Thoracic aorta (tissue), 2 donors: ENCODE measurements around the gene BRPF3. TPM values are rescaled to one million over a fixed set of nuclear protein-coding genes. Genes with fewer than 3 reads are reported as not detected.
"Not testable (repeated sequence)": the region's sequence is repeated elsewhere in the genome, so short reads cannot be mapped to it uniquely, and the experiment has no call there.

Source experiments
- ATAC-seq: fragments of 150-250 bp; one replicate; pipeline ENCODE4 v1.8.0; 2017; ENCODE audit warnings: low read depth; ENCODE audit not compliant: insufficient number of reproducible peaks, low FRiP score
- DNase-seq: peaks from one replicate; pipeline ENCODE4 v3.0.0-alpha.2; 2020; ENCODE audit warnings: low spot score
- H3K27ac ChIP-seq, 2 donors: fragments of 200-600 bp; sonication (generic); 1 replicate in 1 of 2; 2 replicates in 1 of 2; pipeline ENCODE4 v1.5.1; 2016; ENCODE audit warnings: mild to moderate bottlenecking in 2 of 2, moderate library complexity in 2 of 2
- H3K27me3 ChIP-seq: fragments of 200-600 bp; sonication (generic); replicated peaks from 2 replicates; pipeline ENCODE4 v1.6.0; 2016; ENCODE audit warnings: mild to moderate bottlenecking; ENCODE audit not compliant: insufficient read depth
- H3K36me3 ChIP-seq: fragments of 200-600 bp; sonication (generic); one replicate; pipeline ENCODE4 v1.5.1; 2016
- H3K4me1 ChIP-seq, 2 donors: fragments of 200-600 bp; sonication (generic); 1 replicate in 1 of 2; 2 replicates in 1 of 2; pipeline versions ENCODE4 v1.5.1 to v1.6.0; 2016; ENCODE audit warnings: low read depth in 2 of 2, mild to moderate bottlenecking in 1 of 2; ENCODE audit not compliant: control insufficient read depth in 1 of 2
- H3K4me3 ChIP-seq: fragments of 200-600 bp; sonication (generic); 2 replicates; pipeline ENCODE4 v1.5.1; 2016; ENCODE audit warnings: mild to moderate bottlenecking
- H3K9me3 ChIP-seq: fragments of 200-600 bp; sonication (generic); 2 replicates; pipeline ENCODE4 v1.5.1; 2016
- CTCF ChIP-seq: fragments of 200-600 bp; sonication (generic); IDR thresholded peaks from one replicate; pipeline ENCODE4 v1.5.1; 2019; ENCODE audit warnings: antibody characterized with exemption
- total RNA-seq, 2 donors: library from RNA; depleted of rRNA; stranded (reverse); fragments of >200 nt; gene quantifications; one replicate each; pipeline versions ENCODE4 v1.1.0 to v1.2.3, GENCODE V29; 2016

The BRPF3 gene
- total RNA-seq, 2 donors from 2014 or later = 23.2 to 29.2 TPM

- H3K4me1 ChIP-seq = no peaks in the 10 kb centered on the region
- no peak overlapping the region for H3K27ac ChIP-seq
- DNase-seq = no peak
- H3K36me3 ChIP-seq = peaks cover 51% of the 10 kb centered on the region
- no peaks in the 10 kb centered on the region for H3K27me3 ChIP-seq
- no peak overlapping the region for H3K4me3 ChIP-seq
- no peak for ATAC-seq
- H3K9me3 ChIP-seq = no peaks in the 10 kb centered on the region
- TF ChIP-seq CTCF = no peak
Measured at GRCh38 chr6:36217188-36217587, 20.6 kb downstream of the BRPF3 start.

- Histone ChIP-seq H3K27ac (no peak overlapping the region), H3K9me3 (no peaks in the 10 kb centered on the region), H3K27me3 (no peaks in the 10 kb centered on the region), H3K4me1 (no peaks in the 10 kb centered on the region), H3K36me3 (peaks cover 57% of the 10 kb centered on the region), H3K4me3 (no peak overlapping the region)
- DNase-seq = no peak
- ATAC-seq = no peak
- TF ChIP-seq CTCF = no peak
Measured at GRCh38 chr6:36217946-36218345, 21.4 kb downstream of the BRPF3 start.

GRCh38 chr6:36218516-36218915, 22.0 kb downstream of the BRPF3 start:
- not testable (repeated sequence) for H3K4me1 ChIP-seq, H3K27ac ChIP-seq, ATAC-seq, DNase-seq, H3K27me3 ChIP-seq, H3K4me3 ChIP-seq, H3K9me3 ChIP-seq
- peaks cover 59% of the 10 kb centered on the region for H3K36me3 ChIP-seq

GRCh38 chr6:36219081-36219480, 22.5 kb downstream of the BRPF3 start:
- no peak for TF ChIP-seq CTCF
- Histone ChIP-seq H3K4me1 (no peaks in the 10 kb centered on the region), H3K36me3 (peaks cover 53% of the 10 kb centered on the region), H3K27me3 (no peaks in the 10 kb centered on the region), H3K27ac (no peak overlapping the region), H3K4me3 (no peak overlapping the region), H3K9me3 (no peaks in the 10 kb centered on the region)
- ATAC-seq (no peak), DNase-seq (no peak)

GRCh38 chr6:36220226-36220625, 23.7 kb downstream of the BRPF3 start:
- Histone ChIP-seq H3K27me3 (no peaks in the 10 kb centered on the region), H3K9me3 (no peaks in the 10 kb centered on the region), H3K4me3 (no peak overlapping the region), H3K27ac (no peak overlapping the region), H3K36me3 (peaks cover 47% of the 10 kb centered on the region), H3K4me1 (no peaks in the 10 kb centered on the region)
- no peak for TF ChIP-seq CTCF
- DNase-seq (no peak), ATAC-seq (no peak)

- DNase-seq (no peak), ATAC-seq (no peak)
- Histone ChIP-seq H3K4me1 (no peaks in the 10 kb centered on the region), H3K27me3 (no peaks in the 10 kb centered on the region), H3K4me3 (no peak overlapping the region), H3K9me3 (no peaks in the 10 kb centered on the region), H3K27ac (no peak overlapping the region), H3K36me3 (peaks cover 49% of the 10 kb centered on the region)
- TF ChIP-seq CTCF = no peak
Measured at GRCh38 chr6:36221674-36222073, 25.1 kb downstream of the BRPF3 start.
